Right renal cortex interstitium (tissue), 3 donors: ENCODE results near the gene GRAP2. TPM values are rescaled to one million over a fixed set of nuclear protein-coding genes. Genes with fewer than 3 reads are reported as not detected.
"Not testable (repeated sequence)": the region's sequence is repeated elsewhere in the genome, so short reads cannot be mapped to it uniquely, and the experiment has no call there.

Experiments used
- DNase-seq, 3 donors: peaks; one replicate each; pipeline ENCODE4 v3.0.0-alpha.2; 2013; ENCODE audit warnings: low read depth in 3 of 3, low spot score in 2 of 3
- polyA plus RNA-seq, 3 donors: library from polyadenylated mRNA; unstranded; fragments of 120-200 nt; gene quantifications; one replicate each; pipeline ENCODE4 v1.2.1, GENCODE V29; 2013; ENCODE audit not compliant: insufficient read length in 3 of 3

The GRAP2 gene
- polyA plus RNA-seq, 3 donors, result 1.3 to 1.7 (median 1.4) TPM

- DNase-seq, result no peak
These were observed 4.4 kb upstream of the GRAP2 start for GRCh38 chr22:39896313-39896996.

- no peak for DNase-seq
These were observed 3.0 kb upstream of the GRAP2 start for GRCh38 chr22:39897841-39898240.

- DNase-seq, result no peak
These were observed 1.9 kb upstream of the GRAP2 start for GRCh38 chr22:39898997-39899396.

- no peak for DNase-seq
These were observed 772 bp downstream of the GRAP2 start for GRCh38 chr22:39901565-39902146.

- DNase-seq, result not testable (repeated sequence)
These were observed 3.1 kb downstream of the GRAP2 start for GRCh38 chr22:39904024-39904423.

GRCh38 chr22:39904862-39905261 lies 4.0 kb downstream of the GRAP2 start:
- no peak for DNase-seq

GRCh38 chr22:39905687-39906086 lies 4.8 kb downstream of the GRAP2 start:
- DNase-seq, result no peak

GRCh38 chr22:39906207-39906606 lies 5.3 kb downstream of the GRAP2 start:
- no peak for DNase-seq

GRCh38 chr22:39907047-39907446 lies 6.2 kb downstream of the GRAP2 start:
- DNase-seq, result no peak

GRCh38 chr22:39907605-39908097 lies 6.8 kb downstream of the GRAP2 start:
- no peak for DNase-seq

GRCh38 chr22:39908136-39908535 lies 7.3 kb downstream of the GRAP2 start:
- DNase-seq, result no peak

GRCh38 chr22:39908737-39909136 lies 7.9 kb downstream of the GRAP2 start:
- DNase-seq, result no peak

GRCh38 chr22:39910876-39911613 lies 10.2 kb downstream of the GRAP2 start:
- no peak for DNase-seq

GRCh38 chr22:39913321-39913720 lies 12.4 kb downstream of the GRAP2 start:
- no peak for DNase-seq

- no peak for DNase-seq
These were observed 13.0 kb downstream of the GRAP2 start for GRCh38 chr22:39913886-39914285.

- no peak for DNase-seq
These were observed 13.7 kb downstream of the GRAP2 start for GRCh38 chr22:39914584-39914983.

GRCh38 chr22:39915295-39915726 lies 14.4 kb downstream of the GRAP2 start:
- no peak for DNase-seq

GRCh38 chr22:39916496-39916895 lies 15.6 kb downstream of the GRAP2 start:
- no peak for DNase-seq

- DNase-seq, result no peak
These were observed 16.3 kb downstream of the GRAP2 start for GRCh38 chr22:39917197-39917643.

- DNase-seq, result no peak
These were observed 17.1 kb downstream of the GRAP2 start for GRCh38 chr22:39917776-39918495.
